ENCODE data around the gene GTF3A. TPM values are rescaled to one million over a fixed set of nuclear protein-coding genes. Genes with fewer than 3 reads are reported as not detected.
"Not testable (repeated sequence)": the region's sequence is repeated elsewhere in the genome, so short reads cannot be mapped to it uniquely, and the experiment has no call there.

The GTF3A gene
- polyA plus RNA-seq, 3 donors: 78.4 to 90.9 (median 83.5) TPM

- no peak for DNase-seq (ENCODE audit: extremely low read depth in 1 of 11, low read depth in 9 of 11, low spot score in 4 of 11)
These were observed 28.1 kb upstream of the GTF3A start for GRCh38 chr13:27396252-27396846.

- no peak for DNase-seq (ENCODE audit: extremely low read depth in 1 of 11, low read depth in 9 of 11, low spot score in 4 of 11)
These were observed 26.1 kb upstream of the GTF3A start for GRCh38 chr13:27398360-27398759.

GRCh38 chr13:27400405-27400804 lies 24.0 kb upstream of the GTF3A start:
- not testable (repeated sequence) for DNase-seq (ENCODE audit: extremely low read depth in 1 of 11, low read depth in 9 of 11, low spot score in 4 of 11)

- DNase-seq (ENCODE audit: extremely low read depth in 1 of 11, low read depth in 9 of 11, low spot score in 4 of 11): no peak
These were observed 23.2 kb upstream of the GTF3A start for GRCh38 chr13:27401210-27401609.

- DNase-seq (ENCODE audit: extremely low read depth in 1 of 11, low read depth in 9 of 11, low spot score in 4 of 11): no peak
These were observed 21.2 kb upstream of the GTF3A start for GRCh38 chr13:27403203-27403678.

- DNase-seq (ENCODE audit: extremely low read depth in 1 of 11, low read depth in 9 of 11, low spot score in 4 of 11): no peak
These were observed 20.6 kb upstream of the GTF3A start for GRCh38 chr13:27403727-27404385.

- no peak for DNase-seq (ENCODE audit: extremely low read depth in 1 of 11, low read depth in 9 of 11, low spot score in 4 of 11)
These were observed 19.7 kb upstream of the GTF3A start for GRCh38 chr13:27404680-27405079.

GRCh38 chr13:27405546-27406134 lies 18.8 kb upstream of the GTF3A start:
- no peak for DNase-seq (ENCODE audit: extremely low read depth in 1 of 11, low read depth in 9 of 11, low spot score in 4 of 11)

GRCh38 chr13:27406178-27406939 lies 18.1 kb upstream of the GTF3A start:
- no peak for DNase-seq (ENCODE audit: extremely low read depth in 1 of 11, low read depth in 9 of 11, low spot score in 4 of 11)

- DNase-seq (ENCODE audit: extremely low read depth in 1 of 11, low read depth in 9 of 11, low spot score in 4 of 11): no peak
These were observed 16.3 kb upstream of the GTF3A start for GRCh38 chr13:27408074-27408473.

GRCh38 chr13:27409013-27409412 lies 15.4 kb upstream of the GTF3A start:
- DNase-seq (ENCODE audit: extremely low read depth in 1 of 11, low read depth in 9 of 11, low spot score in 4 of 11): no peak

- DNase-seq (ENCODE audit: extremely low read depth in 1 of 11, low read depth in 9 of 11, low spot score in 4 of 11): no peak
These were observed 13.1 kb upstream of the GTF3A start for GRCh38 chr13:27411341-27411740.

GRCh38 chr13:27415116-27415515 lies 9.3 kb upstream of the GTF3A start:
- DNase-seq (ENCODE audit: extremely low read depth in 1 of 11, low read depth in 9 of 11, low spot score in 4 of 11): no peak

GRCh38 chr13:27419328-27419727 lies 5.1 kb upstream of the GTF3A start:
- no peak for DNase-seq (ENCODE audit: extremely low read depth in 1 of 11, low read depth in 9 of 11, low spot score in 4 of 11)

- no peak for DNase-seq (ENCODE audit: extremely low read depth in 1 of 11, low read depth in 9 of 11, low spot score in 4 of 11)
These were observed 3.1 kb upstream of the GTF3A start for GRCh38 chr13:27421101-27421871.

GRCh38 chr13:27423333-27423732 lies 1.1 kb upstream of the GTF3A start:
- no peak for DNase-seq (ENCODE audit: extremely low read depth in 1 of 11, low read depth in 9 of 11, low spot score in 4 of 11)

GRCh38 chr13:27425158-27425917 lies 919 bp downstream of the GTF3A start:
- DNase-seq (ENCODE audit: extremely low read depth in 1 of 11, low read depth in 9 of 11, low spot score in 4 of 11): no peak

GRCh38 chr13:27425918-27426630 lies 1.7 kb downstream of the GTF3A start:
- no peak for DNase-seq (ENCODE audit: extremely low read depth in 1 of 11, low read depth in 9 of 11, low spot score in 4 of 11)
